Tongue (tissue), 2 donors: ENCODE data around the gene THSD8. TPM values are rescaled to one million over a fixed set of nuclear protein-coding genes. Genes with fewer than 3 reads are reported as not detected.
"Not testable (repeated sequence)": the region's sequence is repeated elsewhere in the genome, so short reads cannot be mapped to it uniquely, and the experiment has no call there.

Experiments used
- DNase-seq: peaks from one replicate; pipeline ENCODE4 v3.0.0-alpha.2; 2015
- total RNA-seq: library from RNA; depleted of rRNA; stranded (reverse); fragments of >200 nt; gene quantifications from one replicate; pipeline ENCODE4 v1.2.3, GENCODE V29; 2014

Gene THSD8
- total RNA-seq, 1 donor from 2014 or later = not detected

GRCh38 chr19:12792051-12792852 lies 9.6 kb upstream of the THSD8 start:
- peak; percentile 73 for DNase-seq

- no peak for DNase-seq
Measured at GRCh38 chr19:12792853-12793289, 9.0 kb upstream of the THSD8 start.

GRCh38 chr19:12793290-12794195 lies 8.3 kb upstream of the THSD8 start:
- DNase-seq = peak; percentile 97

GRCh38 chr19:12794196-12794941 lies 7.5 kb upstream of the THSD8 start:
- no peak for DNase-seq

GRCh38 chr19:12794971-12795381 lies 6.9 kb upstream of the THSD8 start:
- DNase-seq = no peak

GRCh38 chr19:12796146-12797071 lies 5.5 kb upstream of the THSD8 start:
- DNase-seq = peak; percentile 94

- DNase-seq = peak; percentile 16
Measured at GRCh38 chr19:12797141-12797587, 4.7 kb upstream of the THSD8 start.

- DNase-seq = not testable (repeated sequence)
Measured at GRCh38 chr19:12797607-12798006, 4.3 kb upstream of the THSD8 start.

GRCh38 chr19:12799742-12800465 lies 2.0 kb upstream of the THSD8 start:
- no peak for DNase-seq

- no peak for DNase-seq
Measured at GRCh38 chr19:12800466-12800770, 1.5 kb upstream of the THSD8 start.

GRCh38 chr19:12800923-12801465 lies 875 bp upstream of the THSD8 start:
- peak; percentile 35 for DNase-seq

GRCh38 chr19:12802267-12803106 lies 618 bp downstream of the THSD8 start:
- no peak for DNase-seq

- no peak for DNase-seq
Measured at GRCh38 chr19:12804051-12804450, 2.2 kb downstream of the THSD8 start.

- DNase-seq = peak; percentile 96
Measured at GRCh38 chr19:12806242-12807081, 4.6 kb downstream of the THSD8 start, which contains the start of gene RNASEH2A. Gene RNASEH2A (plus strand): TSS chr19:12806584. CDS start chr19:12806674, 90 bp downstream.

- no peak for DNase-seq
Measured at GRCh38 chr19:12815088-12815487, 13.2 kb downstream of the THSD8 start.

GRCh38 chr19:12817188-12817587 lies 15.3 kb downstream of the THSD8 start:
- DNase-seq = not testable (repeated sequence)

GRCh38 chr19:12817810-12818209 lies 15.9 kb downstream of the THSD8 start:
- DNase-seq = not testable (repeated sequence)

GRCh38 chr19:12821761-12822160 lies 19.9 kb downstream of the THSD8 start:
- DNase-seq = no peak
